Ishikawa (cell line): ENCODE results near the gene TLCD1.

ENCODE experiments used
- CEBPB ChIP-seq: IDR thresholded peaks from 2 replicates; pipeline ENCODE4 v1.6.1; 2012
- CREB1 ChIP-seq: IDR thresholded peaks from 2 replicates; pipeline ENCODE4 v1.6.1; 2012; ENCODE audit warnings: low read depth
- EGR1 ChIP-seq: IDR thresholded peaks from 2 replicates; pipeline ENCODE4 v1.6.1; 2012
- EP300 ChIP-seq: IDR thresholded peaks from 2 replicates; pipeline ENCODE4 v1.6.1; 2012; ENCODE audit warnings: borderline replicate concordance
- FOXM1 ChIP-seq: IDR thresholded peaks from 2 replicates; pipeline ENCODE4 v1.6.1; 2012; ENCODE audit warnings: low read depth, borderline replicate concordance
- MAX ChIP-seq: IDR thresholded peaks from 2 replicates; pipeline ENCODE4 v1.6.1; 2012
- NFIC ChIP-seq: IDR thresholded peaks from 2 replicates; pipeline ENCODE4 v1.6.1; 2012
- RAD21 ChIP-seq: IDR thresholded peaks from 2 replicates; pipeline ENCODE4 v1.6.1; 2012; ENCODE audit warnings: low read depth
- REST ChIP-seq: IDR thresholded peaks from 2 replicates; pipeline ENCODE4 v1.6.1; 2012; ENCODE audit warnings: low read depth, mild to moderate bottlenecking
- TAF1 ChIP-seq: IDR thresholded peaks from 2 replicates; pipeline ENCODE4 v1.6.1; 2012; ENCODE audit warnings: low read depth, mild to moderate bottlenecking
- TCF12 ChIP-seq: IDR thresholded peaks from 2 replicates; pipeline ENCODE4 v1.6.1; 2012; ENCODE audit warnings: low read depth
- TEAD4 ChIP-seq: IDR thresholded peaks from 2 replicates; pipeline ENCODE4 v1.6.1; 2012
- USF1 ChIP-seq: IDR thresholded peaks from 2 replicates; pipeline ENCODE4 v1.6.1; 2012
- YY1 ChIP-seq: IDR thresholded peaks from 2 replicates; pipeline ENCODE4 v1.6.1; 2012; ENCODE audit warnings: low read depth
- ZBTB7A ChIP-seq: IDR thresholded peaks from 2 replicates; pipeline ENCODE4 v1.6.1; 2012; ENCODE audit warnings: low read depth

TLCD1 gene

GRCh38 chr17:28689011-28689410, 37.0 kb downstream of the TLCD1 start:
- no peak for TF ChIP-seq RAD21
- no peak for TF ChIP-seq EGR1

- TF ChIP-seq EP300 (no peak), RAD21 (no peak), TAF1 (no peak), YY1 (no peak), TCF12 (no peak), REST (no peak), CREB1 (no peak), USF1 (no peak), FOXM1 (no peak), MAX (no peak), NFIC (no peak), CEBPB (no peak), EGR1 (no peak), ZBTB7A (no peak), TEAD4 (no peak)
Observed at GRCh38 chr17:28688481-28688880, 37.6 kb downstream of the TLCD1 start.

- TF ChIP-seq MAX (no peak), CREB1 (no peak), REST (no peak), CEBPB (no peak), YY1 (no peak), NFIC (no peak)
Observed at GRCh38 chr17:28686296-28686695, 39.7 kb downstream of the TLCD1 start.

- TF ChIP-seq CEBPB (no peak), FOXM1 (no peak), EP300 (no peak), REST (no peak), RAD21 (no peak), TAF1 (no peak), NFIC (no peak), CREB1 (no peak), USF1 (no peak), TCF12 (no peak), MAX (no peak), ZBTB7A (no peak), YY1 (no peak), EGR1 (no peak)
Observed at GRCh38 chr17:28685366-28685765, 40.7 kb downstream of the TLCD1 start.

GRCh38 chr17:28684963-28685362, 41.1 kb downstream of the TLCD1 start:
- TF ChIP-seq TAF1 (no peak), REST (no peak), TCF12 (no peak), MAX (no peak), FOXM1 (no peak), EP300 (no peak), TEAD4 (no peak)
